WTC11 (cell line): ENCODE measurements around the gene INTS7. TPM values are rescaled to one million over a fixed set of nuclear protein-coding genes. Genes with fewer than 3 reads are reported as not detected.

ENCODE experiments used
- ATAC-seq: fragments of 200-7000 bp; cut with Tn5 transposase; 2 replicates; pipeline ENCODE4 v1.10.0; 2021; ENCODE audit warnings: mild to moderate bottlenecking, moderate library complexity
- CTCF ChIA-PET: fragments of 300-600 bp; sonication (Branson Sonifier 250); formaldehyde crosslinking; loops from one replicate; lab custom pipeline; 2021; ENCODE audit warnings: antibody characterized with exemption; lab: Charles Lee
- POLR2A ChIA-PET: fragments of 350-600 bp; sonication (Branson Sonifier 250); formaldehyde crosslinking; loops from one replicate; lab custom pipeline; 2021; ENCODE audit warnings: antibody characterized with exemption; lab: Charles Lee
- DNase-seq: peaks from one replicate; pipeline ENCODE4 v3.0.0; 2021; ENCODE audit warnings: low spot score
- H3K27ac Mint-ChIP-seq: 2 replicates; pipeline ENCODE4 v1.8.0; 2021; ENCODE audit warnings: mixed read lengths
- H3K27me3 Mint-ChIP-seq: 2 replicates; pipeline ENCODE4 v1.8.0; 2021; ENCODE audit warnings: low read depth, mild to moderate bottlenecking, moderate library complexity, mixed read lengths
- H3K36me3 Mint-ChIP-seq: 2 replicates; pipeline ENCODE4 v1.8.0; 2021; ENCODE audit warnings: mixed read lengths
- H3K4me1 Mint-ChIP-seq: 2 replicates; pipeline ENCODE4 v1.8.0; 2022; ENCODE audit warnings: mixed read lengths
- H3K4me3 Mint-ChIP-seq: 2 replicates; pipeline ENCODE4 v1.8.0; 2021; ENCODE audit warnings: mild to moderate bottlenecking, moderate library complexity, mixed read lengths
- H3K9me3 Mint-ChIP-seq: 2 replicates; pipeline ENCODE4 v1.8.0; 2021; ENCODE audit warnings: mixed read lengths
- CBFB ChIP-seq: sonication (generic); formaldehyde crosslinking; IDR thresholded peaks from 2 replicates; pipeline ENCODE4 v1.8.1; 2022; ENCODE audit warnings: mild to moderate bottlenecking, low read depth, missing genetic modification reagents
- ERG ChIP-seq: fragments of 250-450 bp; sonication (Bioruptor Pico); IDR thresholded peaks from 2 replicates; pipeline ENCODE4 v1.8.0; 2021; ENCODE audit warnings: mild to moderate bottlenecking
- FOXJ3 ChIP-seq: sonication (generic); formaldehyde crosslinking; IDR thresholded peaks from 2 replicates; pipeline ENCODE4 v1.9.0; 2021; ENCODE audit warnings: missing genetic modification reagents, mild to moderate bottlenecking, borderline replicate concordance
- HMGXB4 ChIP-seq: sonication (generic); formaldehyde crosslinking; IDR thresholded peaks from 2 replicates; pipeline ENCODE4 v1.8.1; 2023; ENCODE audit warnings: mild to moderate bottlenecking, moderate library complexity, missing genetic modification reagents
- KAT7 ChIP-seq: sonication (generic); formaldehyde crosslinking; IDR thresholded peaks from 2 replicates; pipeline ENCODE4 v1.8.1; 2023; ENCODE audit warnings: missing genetic modification reagents, mild to moderate bottlenecking, borderline replicate concordance
- MAX ChIP-seq: sonication (generic); formaldehyde crosslinking; IDR thresholded peaks from 2 replicates; pipeline ENCODE4 v1.8.0; 2022; ENCODE audit warnings: mild to moderate bottlenecking, missing genetic modification reagents
- NFYB ChIP-seq: sonication (generic); formaldehyde crosslinking; conservative IDR thresholded peaks from 2 replicates; pipeline ENCODE4 v1.8.0; 2022; ENCODE audit warnings: low read depth, missing genetic modification reagents
- NR1H2 ChIP-seq: sonication (generic); formaldehyde crosslinking; IDR thresholded peaks from 2 replicates; pipeline ENCODE4 v1.9.0; 2021; ENCODE audit warnings: mild to moderate bottlenecking, moderate library complexity, missing genetic modification reagents
- PREB ChIP-seq: sonication (generic); formaldehyde crosslinking; IDR thresholded peaks from 2 replicates; pipeline ENCODE4 v1.8.1; 2022; ENCODE audit warnings: mild to moderate bottlenecking, missing genetic modification reagents, moderate library complexity, borderline replicate concordance
- RELA ChIP-seq: sonication (generic); formaldehyde crosslinking; IDR thresholded peaks from 2 replicates; pipeline ENCODE4 v1.8.1; 2022; ENCODE audit warnings: missing genetic modification reagents, mild to moderate bottlenecking, borderline replicate concordance
- SOX15 ChIP-seq: fragments of 250-450 bp; sonication (Bioruptor Pico); IDR thresholded peaks from 2 replicates; pipeline ENCODE4 v1.9.0; 2021; ENCODE audit warnings: mild to moderate bottlenecking
- ZNF317 ChIP-seq: sonication (generic); formaldehyde crosslinking; IDR thresholded peaks from 2 replicates; pipeline ENCODE4 v1.8.1; 2023; ENCODE audit warnings: low read depth, mild to moderate bottlenecking, moderate library complexity, missing genetic modification reagents, borderline replicate concordance
- total RNA-seq: library from RNA; stranded (reverse); gene quantifications from 3 replicates; pipeline ENCODE4 v1.2.3, GENCODE V29; 2021
- TF ChIP-seq, protein P1 (sequence below): fragments of 250-450 bp; sonication (Bioruptor Pico); conservative IDR thresholded peaks from 2 replicates; pipeline ENCODE4 v1.9.0; 2021; ENCODE audit warnings: mild to moderate bottlenecking
- TF ChIP-seq, protein P2 (sequence below): sonication (generic); formaldehyde crosslinking; conservative IDR thresholded peaks from 2 replicates; pipeline ENCODE4 v1.8.1; 2022; ENCODE audit warnings: mild to moderate bottlenecking, missing genetic modification reagents
- TF ChIP-seq, protein P3 (sequence below): sonication (generic); formaldehyde crosslinking; IDR thresholded peaks from 2 replicates; pipeline ENCODE4 v1.8.0; 2022; ENCODE audit warnings: mild to moderate bottlenecking, missing genetic modification reagents
- TF ChIP-seq, protein P4 (sequence below): sonication (generic); formaldehyde crosslinking; IDR thresholded peaks from 2 replicates; pipeline ENCODE4 v1.8.1; 2023; ENCODE audit warnings: mild to moderate bottlenecking, missing genetic modification reagents, borderline replicate concordance

INTS7 gene
- total RNA-seq, 1 experiment from 2014 or later: 17.2 TPM

DNA sequence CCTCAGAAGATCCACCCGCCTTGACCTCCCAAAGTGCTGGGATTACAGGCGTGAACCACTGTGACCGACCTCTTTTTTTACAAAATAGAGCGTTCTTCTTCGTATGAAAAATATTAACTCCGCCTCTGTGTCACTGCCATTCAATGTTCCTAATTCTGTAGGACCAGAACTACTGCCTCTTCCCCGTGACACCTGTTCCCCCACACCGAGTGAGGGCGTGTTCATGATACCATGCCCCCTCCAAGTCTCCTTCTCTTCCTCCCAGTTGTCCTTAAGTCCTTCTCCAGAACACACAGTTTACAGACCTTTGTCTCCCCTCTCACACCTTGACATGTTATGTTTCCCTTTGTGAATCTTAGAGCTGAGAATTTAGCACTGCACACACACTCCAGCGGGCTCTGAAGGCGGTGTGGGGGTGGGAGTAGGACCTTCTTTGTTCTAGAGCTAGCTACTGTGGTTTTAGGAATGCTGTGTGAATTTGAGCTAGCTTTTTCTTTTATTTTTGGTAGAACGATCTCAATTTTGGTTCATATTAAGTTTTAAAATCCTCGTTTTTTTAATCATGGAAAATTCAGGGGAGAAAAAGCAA lies 122.4 kb downstream of the INTS7 start:
- Mint-ChIP-seq H3K4me1 (no peaks in the 10 kb centered on the region), H3K9me3 (peaks cover 9% of the 10 kb centered on the region), H3K4me3 (no peak overlapping the region), H3K27ac (no peak overlapping the region), H3K36me3 (no peaks in the 10 kb centered on the region), H3K27me3 (peaks cover 3% of the 10 kb centered on the region; the same call in 1 of the 2 replicates)
- no peak for TF ChIP-seq NR1H2
- TF ChIP-seq FOXJ3 (CRISPR knock-in tag): no peak
- TF ChIP-seq ZNF317: no peak
- no peak for TF ChIP-seq ERG (CRISPR knock-in tag)
- ChIA-PET CTCF (no interaction called here), POLR2A (no interaction called here)
- DNase-seq: no peak
- no peak for ATAC-seq

DNA sequence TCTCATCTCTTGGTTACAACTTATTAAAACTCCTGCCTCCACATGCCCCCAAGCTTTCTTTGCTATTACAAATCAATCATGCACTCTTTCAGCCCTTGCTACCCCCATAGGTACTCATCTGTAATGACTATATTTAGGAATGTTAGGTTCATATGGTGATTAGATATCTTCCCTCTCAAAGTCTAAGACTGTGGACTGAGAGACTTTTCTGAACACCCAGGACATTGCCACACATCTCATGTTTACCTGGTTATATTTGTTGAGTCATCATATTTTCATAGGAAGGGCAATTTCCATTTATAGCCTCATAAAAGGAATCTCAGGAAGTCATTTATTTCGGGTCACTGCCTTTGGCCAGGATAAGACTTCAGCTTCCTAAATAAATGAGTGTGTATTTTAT lies 123.3 kb downstream of the INTS7 start:
- CTCF ChIA-PET: no interaction called here
- H3K36me3 Mint-ChIP-seq: no peaks in the 10 kb centered on the region
- no peak overlapping the region for H3K4me3 Mint-ChIP-seq
- no peak overlapping the region for H3K27ac Mint-ChIP-seq
- DNase-seq (no peak), ATAC-seq (no peak)
- H3K9me3 Mint-ChIP-seq: peaks cover 9% of the 10 kb centered on the region
- H3K27me3 Mint-ChIP-seq: peaks cover 3% of the 10 kb centered on the region; the same call in 1 of the 2 replicates
- TF ChIP-seq ERG (CRISPR knock-in tag) (no peak), NFYB (CRISPR knock-in tag) (no peak), RELA (no peak), CBFB (CRISPR knock-in tag) (no peak), FOXJ3 (CRISPR knock-in tag) (no peak), HMGXB4 (CRISPR knock-in tag) (no peak), KAT7 (no peak), MAX (CRISPR knock-in tag) (no peak), SOX15 (CRISPR knock-in tag) (no peak), PREB (CRISPR knock-in tag) (no peak)
- TF ChIP-seq, protein P1, sequence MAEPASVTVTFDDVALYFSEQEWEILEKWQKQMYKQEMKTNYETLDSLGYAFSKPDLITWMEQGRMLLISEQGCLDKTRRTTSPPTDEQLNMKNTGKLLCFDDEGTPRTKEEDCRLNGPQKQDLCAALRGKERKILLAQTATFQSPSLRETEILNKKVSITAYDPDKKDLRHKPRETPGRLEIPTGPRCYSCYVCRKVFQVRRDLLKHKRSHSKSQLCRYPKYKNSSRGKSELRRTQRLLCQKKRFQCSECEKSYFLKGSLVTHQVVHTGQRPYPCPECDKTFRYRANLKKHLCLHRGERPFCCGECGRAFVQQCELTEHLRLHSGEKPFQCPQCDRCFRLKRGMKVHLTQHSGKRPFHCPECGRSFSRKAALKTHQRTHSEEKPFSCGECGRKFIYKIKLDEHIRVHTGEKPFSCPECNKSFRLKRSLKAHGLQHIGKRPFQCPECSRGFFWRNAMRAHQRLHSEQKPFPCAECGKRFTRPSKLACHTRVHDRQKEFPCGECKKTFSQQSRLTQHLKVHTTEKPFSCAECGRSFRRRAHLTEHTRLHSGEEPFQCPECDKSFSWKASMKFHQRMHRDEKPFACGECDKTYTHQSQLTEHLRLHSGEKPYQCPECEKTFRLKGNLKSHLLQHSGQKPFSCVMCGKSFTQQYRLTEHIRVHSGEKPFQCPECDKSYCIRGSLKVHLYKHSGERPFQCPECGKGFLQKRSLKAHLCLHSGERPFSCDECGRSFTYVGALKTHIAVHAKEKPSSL (CRISPR knock-in tag): no peak
- TF ChIP-seq, protein P2, sequence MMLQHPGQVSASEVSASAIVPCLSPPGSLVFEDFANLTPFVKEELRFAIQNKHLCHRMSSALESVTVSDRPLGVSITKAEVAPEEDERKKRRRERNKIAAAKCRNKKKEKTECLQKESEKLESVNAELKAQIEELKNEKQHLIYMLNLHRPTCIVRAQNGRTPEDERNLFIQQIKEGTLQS: no peak
- TF ChIP-seq, protein P3, sequence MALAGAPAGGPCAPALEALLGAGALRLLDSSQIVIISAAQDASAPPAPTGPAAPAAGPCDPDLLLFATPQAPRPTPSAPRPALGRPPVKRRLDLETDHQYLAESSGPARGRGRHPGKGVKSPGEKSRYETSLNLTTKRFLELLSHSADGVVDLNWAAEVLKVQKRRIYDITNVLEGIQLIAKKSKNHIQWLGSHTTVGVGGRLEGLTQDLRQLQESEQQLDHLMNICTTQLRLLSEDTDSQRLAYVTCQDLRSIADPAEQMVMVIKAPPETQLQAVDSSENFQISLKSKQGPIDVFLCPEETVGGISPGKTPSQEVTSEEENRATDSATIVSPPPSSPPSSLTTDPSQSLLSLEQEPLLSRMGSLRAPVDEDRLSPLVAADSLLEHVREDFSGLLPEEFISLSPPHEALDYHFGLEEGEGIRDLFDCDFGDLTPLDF (CRISPR knock-in tag): no peak
- TF ChIP-seq, protein P4, sequence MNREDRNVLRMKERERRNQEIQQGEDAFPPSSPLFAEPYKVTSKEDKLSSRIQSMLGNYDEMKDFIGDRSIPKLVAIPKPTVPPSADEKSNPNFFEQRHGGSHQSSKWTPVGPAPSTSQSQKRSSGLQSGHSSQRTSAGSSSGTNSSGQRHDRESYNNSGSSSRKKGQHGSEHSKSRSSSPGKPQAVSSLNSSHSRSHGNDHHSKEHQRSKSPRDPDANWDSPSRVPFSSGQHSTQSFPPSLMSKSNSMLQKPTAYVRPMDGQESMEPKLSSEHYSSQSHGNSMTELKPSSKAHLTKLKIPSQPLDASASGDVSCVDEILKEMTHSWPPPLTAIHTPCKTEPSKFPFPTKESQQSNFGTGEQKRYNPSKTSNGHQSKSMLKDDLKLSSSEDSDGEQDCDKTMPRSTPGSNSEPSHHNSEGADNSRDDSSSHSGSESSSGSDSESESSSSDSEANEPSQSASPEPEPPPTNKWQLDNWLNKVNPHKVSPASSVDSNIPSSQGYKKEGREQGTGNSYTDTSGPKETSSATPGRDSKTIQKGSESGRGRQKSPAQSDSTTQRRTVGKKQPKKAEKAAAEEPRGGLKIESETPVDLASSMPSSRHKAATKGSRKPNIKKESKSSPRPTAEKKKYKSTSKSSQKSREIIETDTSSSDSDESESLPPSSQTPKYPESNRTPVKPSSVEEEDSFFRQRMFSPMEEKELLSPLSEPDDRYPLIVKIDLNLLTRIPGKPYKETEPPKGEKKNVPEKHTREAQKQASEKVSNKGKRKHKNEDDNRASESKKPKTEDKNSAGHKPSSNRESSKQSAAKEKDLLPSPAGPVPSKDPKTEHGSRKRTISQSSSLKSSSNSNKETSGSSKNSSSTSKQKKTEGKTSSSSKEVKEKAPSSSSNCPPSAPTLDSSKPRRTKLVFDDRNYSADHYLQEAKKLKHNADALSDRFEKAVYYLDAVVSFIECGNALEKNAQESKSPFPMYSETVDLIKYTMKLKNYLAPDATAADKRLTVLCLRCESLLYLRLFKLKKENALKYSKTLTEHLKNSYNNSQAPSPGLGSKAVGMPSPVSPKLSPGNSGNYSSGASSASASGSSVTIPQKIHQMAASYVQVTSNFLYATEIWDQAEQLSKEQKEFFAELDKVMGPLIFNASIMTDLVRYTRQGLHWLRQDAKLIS: no peak
- H3K4me1 Mint-ChIP-seq: no peaks in the 10 kb centered on the region
- POLR2A ChIA-PET: no interaction called here
